ENCODE data around the gene TRAF3.
"Not testable (repeated sequence)": the region's sequence is repeated elsewhere in the genome, so short reads cannot be mapped to it uniquely, and the experiment has no call there.

The TRAF3 gene

DNA sequence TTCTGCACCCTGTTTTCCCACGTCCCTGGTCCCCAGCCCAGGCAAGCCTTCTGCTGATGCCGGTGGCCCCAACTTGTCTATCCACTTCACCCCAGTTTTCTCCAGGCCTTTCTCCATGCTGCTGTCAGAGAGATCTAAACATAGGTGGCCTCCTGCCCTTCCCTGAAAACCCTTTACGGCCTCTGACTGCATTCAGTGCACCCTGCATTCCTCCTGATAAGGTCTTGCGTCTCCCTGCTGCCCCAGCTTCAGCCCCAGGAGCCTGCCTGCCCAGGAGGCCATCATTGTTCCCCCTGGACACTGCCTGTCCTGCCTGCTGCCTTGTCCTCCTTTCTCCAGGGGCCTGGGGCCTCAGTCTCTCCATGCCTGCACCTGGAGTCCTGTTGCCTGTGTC, 29.8 kb downstream of the TRAF3 start:
- no peak for DNase-seq (ENCODE audit: low read depth, low spot score)

- no peak for DNase-seq (ENCODE audit: low read depth, low spot score)
Measured at GRCh38 chr14:102809870-102810269, 32.6 kb downstream of the TRAF3 start.

DNA sequence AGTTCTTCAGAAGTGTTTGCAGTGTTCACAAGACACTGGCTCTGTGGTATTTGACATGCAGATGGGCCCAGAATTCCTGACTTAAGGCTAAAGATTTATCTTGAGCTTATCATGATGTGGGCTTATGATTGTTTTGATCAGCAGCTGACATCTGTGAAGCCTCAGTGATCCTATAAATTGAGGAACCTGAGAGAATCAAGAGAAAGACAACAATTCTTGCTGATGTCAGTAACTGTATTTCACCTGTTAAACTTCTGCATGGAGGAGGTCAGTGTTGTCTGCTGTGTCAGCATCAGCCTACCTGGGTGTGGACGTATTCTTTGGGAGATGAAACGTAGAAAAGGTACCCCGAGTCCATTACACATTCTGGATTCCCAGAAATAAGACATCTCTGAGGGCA, 33.3 kb downstream of the TRAF3 start:
- DNase-seq (ENCODE audit: low read depth, low spot score), result no peak

- DNase-seq (ENCODE audit: low read depth, low spot score), result no peak
Measured at GRCh38 chr14:102811254-102811963, 34.2 kb downstream of the TRAF3 start.

- DNase-seq (ENCODE audit: low read depth, low spot score), result no peak
Measured at GRCh38 chr14:102811971-102812370, 34.7 kb downstream of the TRAF3 start.

DNA sequence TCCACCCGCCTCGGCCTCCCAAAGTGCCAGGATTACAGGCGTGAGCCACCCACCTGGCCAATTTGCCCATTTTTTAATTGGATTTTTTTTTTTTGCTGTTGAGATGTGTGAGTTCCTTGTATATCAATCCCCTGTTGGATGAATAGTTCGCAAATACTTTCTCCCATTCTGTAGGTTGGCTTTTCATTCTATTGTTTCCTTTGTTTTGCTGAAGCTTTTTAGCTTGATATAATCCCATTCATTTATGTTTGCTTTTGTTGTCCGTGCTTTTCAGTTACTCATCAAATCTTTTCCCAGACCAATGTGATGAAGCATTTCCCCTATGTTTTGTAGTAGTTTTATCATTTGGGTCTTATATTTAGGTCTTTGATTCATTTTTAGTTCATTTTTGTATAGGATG, 36.4 kb downstream of the TRAF3 start:
- no peak for DNase-seq (ENCODE audit: low read depth, low spot score)

GRCh38 chr14:102817318-102817717, 40.1 kb downstream of the TRAF3 start:
- DNase-seq (ENCODE audit: low read depth, low spot score), result no peak

DNA sequence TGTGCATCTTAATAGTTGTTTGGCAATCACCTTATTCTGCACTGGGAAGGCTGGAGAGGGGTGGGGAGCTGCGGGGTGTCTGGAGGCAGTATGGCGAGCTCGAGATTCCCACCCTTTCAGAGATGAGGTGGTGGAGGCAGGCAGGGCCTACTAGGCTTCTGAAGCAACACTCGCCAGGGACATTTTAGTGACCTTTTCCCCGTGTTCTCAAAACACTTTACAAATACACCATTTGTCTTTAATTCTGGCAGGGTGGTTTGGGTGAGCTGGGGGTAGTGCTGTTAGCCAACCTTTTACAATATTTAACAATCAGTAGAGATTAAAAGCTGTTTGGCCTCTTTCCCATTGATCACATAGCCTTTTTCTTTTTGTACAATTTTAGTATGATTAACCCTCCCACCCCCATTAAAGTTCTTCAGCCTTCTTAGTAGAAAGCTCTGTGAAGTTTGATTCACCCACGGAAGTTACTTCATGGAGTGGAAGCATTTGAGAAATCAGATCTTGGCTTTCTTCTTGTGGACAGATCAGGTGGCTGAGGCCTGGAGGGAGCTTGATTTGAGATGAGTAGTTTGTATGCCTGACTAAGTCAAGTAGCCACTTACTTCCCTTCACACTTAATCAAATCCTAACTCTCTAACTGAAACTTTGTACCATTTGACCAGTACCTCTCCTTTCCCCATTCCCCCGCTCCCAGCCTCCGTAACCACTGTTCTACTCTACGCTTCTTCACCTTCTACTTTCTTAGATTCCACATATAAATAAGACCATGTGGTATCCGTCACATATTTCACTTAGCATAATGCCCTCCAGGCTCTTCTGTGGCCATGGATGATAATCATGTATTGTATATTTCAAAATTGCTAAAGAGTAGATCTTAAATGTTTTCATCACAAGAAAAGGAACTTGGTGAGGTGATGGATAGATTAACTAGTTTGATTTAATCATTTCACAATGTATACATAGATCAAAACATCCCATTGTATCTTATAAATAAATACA, 41.0 kb downstream of the TRAF3 start:
- no peak for DNase-seq (ENCODE audit: low read depth, low spot score)

GRCh38 chr14:102819176-102819628, 42.0 kb downstream of the TRAF3 start:
- DNase-seq (ENCODE audit: low read depth, low spot score), result peak; percentile 54

GRCh38 chr14:102819747-102820330, 42.6 kb downstream of the TRAF3 start:
- no peak for DNase-seq (ENCODE audit: low read depth, low spot score)

DNA sequence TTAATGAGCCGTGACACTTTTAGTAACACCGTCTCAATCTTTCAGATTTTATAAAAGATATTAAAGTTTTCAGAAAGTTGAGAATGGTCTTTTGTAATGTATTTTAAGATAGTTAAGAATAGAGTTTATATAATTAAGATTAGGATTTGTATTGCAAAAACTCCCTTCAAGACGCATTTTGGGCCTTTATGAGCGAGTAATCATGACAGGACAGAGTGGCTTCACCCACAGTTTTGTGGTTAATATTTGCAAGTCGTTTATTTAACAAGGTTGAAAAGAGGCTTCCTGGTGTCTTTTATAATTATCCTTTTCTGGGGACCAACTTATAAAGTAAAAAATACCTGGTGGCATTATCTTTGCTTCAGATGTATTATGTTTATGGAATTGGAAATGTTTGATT, 44.0 kb downstream of the TRAF3 start:
- no peak for DNase-seq (ENCODE audit: low read depth, low spot score)

DNA sequence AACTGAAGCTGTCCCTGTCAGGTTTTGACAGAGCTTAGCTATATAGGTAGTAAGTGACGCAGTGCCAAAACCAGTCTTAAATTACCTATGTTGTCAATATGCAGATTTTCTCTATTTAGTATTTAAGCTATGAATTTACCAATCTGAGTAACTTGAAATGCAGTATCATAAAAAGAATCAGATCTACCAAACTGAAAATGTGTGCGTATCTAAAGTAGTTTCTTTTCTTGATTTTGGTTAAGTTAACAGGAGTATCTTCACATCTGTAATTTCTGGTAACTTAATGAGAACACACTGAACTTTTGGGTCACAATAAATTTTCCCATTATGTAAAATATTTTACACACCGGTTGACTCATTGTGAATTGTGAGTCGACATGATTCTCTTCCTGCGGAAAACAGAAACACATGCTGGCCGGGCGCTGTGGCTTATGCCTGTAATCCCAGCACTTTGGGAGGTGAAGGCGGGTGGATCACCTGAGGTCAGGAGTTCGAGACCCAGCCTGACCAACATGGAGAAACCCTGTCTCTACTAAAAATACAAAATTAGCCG, 45.1 kb downstream of the TRAF3 start:
- no peak for DNase-seq (ENCODE audit: low read depth, low spot score)

DNA sequence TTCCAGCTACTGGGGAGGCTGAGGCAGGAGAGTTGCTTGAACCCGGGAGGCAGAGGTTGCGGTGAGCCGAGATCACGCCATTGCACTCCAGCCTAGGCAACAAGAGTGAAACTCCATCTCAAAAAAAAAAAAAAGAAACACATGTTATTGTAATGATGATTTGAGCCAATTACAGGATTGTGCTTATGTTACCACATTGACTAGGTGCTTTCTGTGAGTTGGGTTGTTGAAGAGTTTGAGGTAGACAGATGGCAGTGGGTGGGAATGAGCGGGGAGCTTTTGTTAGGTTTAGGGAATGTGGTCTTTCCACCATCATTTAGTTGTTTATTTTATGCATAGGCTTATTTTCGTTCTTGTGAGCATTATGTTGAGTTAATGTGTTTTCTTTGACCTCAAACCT, 45.6 kb downstream of the TRAF3 start:
- DNase-seq (ENCODE audit: low read depth, low spot score), result not testable (repeated sequence)

GRCh38 chr14:102823546-102823945, 46.3 kb downstream of the TRAF3 start:
- no peak for DNase-seq (ENCODE audit: low read depth, low spot score)

DNA sequence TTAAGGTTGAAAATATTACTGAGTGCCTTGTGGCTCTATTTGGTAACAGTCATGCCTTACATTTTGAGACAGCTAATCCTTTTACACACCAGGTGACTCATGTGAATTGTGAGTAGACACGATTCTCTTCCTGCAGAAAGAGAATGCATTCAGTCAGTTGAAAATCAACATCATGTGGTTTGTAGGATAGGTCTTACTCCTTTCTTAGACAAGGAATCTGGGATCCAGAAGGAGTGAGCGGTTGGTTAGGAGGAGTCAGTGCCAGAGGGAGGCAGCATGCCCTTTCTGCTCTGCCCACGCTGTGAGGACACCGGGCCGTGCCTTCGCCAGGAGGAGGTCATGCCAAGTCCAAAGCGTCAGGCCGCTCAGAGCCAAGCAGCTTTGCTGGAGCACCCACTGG, 47.6 kb downstream of the TRAF3 start:
- DNase-seq (ENCODE audit: low read depth, low spot score), result no peak

DNA sequence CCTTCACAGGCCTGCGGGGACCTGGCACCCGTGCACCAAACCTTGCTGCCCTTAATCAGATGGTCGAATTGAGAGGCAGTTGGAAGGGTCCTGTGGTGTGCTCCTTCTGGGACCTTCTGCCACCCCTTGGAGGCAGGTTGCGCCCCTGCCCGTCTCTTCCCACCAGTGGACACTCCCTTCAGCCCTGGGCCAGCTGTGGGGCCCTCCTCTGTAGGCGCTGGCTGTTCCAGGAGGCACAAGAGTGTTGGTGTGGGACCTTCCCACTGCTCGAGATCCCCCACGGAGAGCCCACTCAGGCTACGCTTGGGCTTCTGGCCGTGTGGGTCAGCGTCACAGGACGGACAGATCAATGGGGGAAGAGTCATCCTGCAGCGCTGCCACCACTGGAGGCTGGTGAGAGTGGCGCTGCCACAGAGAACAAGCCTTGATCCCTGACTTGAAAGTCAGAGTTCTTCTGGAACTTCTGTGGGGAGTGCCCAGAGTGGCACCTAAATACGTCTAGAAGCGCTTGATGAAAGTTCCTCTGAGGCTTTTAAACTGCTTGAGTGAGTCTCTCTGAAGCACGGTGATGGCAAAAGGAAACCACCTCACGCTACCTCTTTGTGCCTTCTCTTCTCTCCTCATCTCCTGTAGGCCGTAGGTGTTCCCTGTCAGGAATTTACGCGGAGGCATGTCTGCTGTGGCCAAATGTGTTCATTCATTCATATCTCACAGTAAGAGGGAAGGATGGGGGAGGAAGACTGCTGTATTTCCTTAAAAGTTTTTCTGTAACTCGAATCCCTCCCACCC, 48.3 kb downstream of the TRAF3 start:
- DNase-seq (ENCODE audit: low read depth, low spot score), result no peak

- DNase-seq (ENCODE audit: low read depth, low spot score), result no peak
Measured at GRCh38 chr14:102826161-102826560, 48.9 kb downstream of the TRAF3 start.

DNA sequence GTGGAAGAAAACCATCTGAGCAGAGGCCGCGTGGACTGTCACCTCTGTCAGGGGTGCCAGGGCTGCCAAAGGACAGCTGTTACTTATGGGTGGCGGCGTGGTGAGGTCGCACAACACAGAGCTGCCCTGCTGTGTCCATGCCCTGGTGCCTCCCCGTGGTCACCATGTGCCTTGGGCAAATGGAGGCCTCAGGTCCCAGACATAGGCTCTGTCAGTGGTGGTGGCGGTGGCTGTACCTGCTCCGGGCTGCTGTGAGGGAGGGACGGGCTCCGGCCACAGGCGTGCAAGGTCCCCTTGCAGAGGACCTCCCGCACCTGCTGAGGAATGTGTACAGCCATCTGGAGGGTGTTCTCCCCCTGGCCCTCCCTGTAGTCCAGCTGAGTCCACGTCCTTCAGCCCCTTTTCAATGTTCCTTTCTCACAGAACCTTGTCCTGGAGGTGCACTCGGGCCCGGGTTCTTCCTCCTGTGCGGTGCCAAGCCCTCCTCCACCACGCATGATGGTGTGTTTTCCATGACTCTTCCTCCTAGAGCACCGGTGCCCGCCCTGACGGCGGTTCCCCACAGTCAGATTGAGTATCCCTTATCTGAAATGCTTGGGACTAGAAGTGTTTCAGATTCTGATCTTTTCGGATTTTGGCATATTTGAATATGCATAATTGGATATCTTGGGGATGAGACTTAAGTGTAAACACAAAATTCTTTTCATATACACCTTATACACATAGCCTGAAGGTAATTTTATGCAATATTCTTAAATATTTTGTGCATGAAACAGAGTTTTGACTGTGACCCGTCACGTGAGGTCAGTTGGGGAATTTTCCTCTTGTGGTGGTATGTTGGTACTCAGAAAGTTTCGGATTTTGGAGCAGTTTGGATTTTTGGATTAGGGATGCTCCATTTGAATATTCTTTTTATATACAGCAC, 49.8 kb downstream of the TRAF3 start:
- DNase-seq (ENCODE audit: low read depth, low spot score), result no peak

DNA sequence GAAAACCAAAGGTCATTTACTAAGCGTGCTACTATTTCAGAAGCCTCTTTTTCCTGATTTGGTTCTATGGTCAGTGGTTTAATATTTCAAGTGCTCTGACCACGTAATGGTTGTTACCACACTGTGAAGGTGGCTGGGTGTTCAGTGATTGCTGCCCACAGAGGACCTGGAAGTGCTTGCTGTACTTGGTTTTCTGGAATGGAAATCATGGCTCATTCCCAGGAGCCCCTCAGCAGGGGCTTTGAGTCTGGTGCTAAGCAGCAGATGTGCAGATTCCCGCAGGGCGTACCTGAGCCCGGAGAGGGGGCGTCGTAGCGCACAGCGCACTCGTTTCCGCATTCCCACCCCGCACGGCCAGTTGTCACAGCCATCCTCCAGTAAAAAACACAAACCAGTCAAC, 50.5 kb downstream of the TRAF3 start:
- DNase-seq (ENCODE audit: low read depth, low spot score), result no peak

- DNase-seq (ENCODE audit: low read depth, low spot score), result no peak
Measured at GRCh38 chr14:102828151-102828550, 50.9 kb downstream of the TRAF3 start.

Data from activated CD4-positive, CD25-positive, alpha-beta regulatory T cell treated with anti-CD3 and anti-CD28 coated beads, Interleukin-2, amount 50 U/mL, for 16 hours (primary cell).